ENCODE results near the gene LCLAT1.

Gene LCLAT1

GRCh38 chr2:30645081-30645744, 198.2 kb downstream of the LCLAT1 start:
- no peak for DNase-seq (ENCODE audit: low read depth)

GRCh38 chr2:30645745-30646119, 198.7 kb downstream of the LCLAT1 start:
- DNase-seq (ENCODE audit: low read depth): no peak

DNA sequence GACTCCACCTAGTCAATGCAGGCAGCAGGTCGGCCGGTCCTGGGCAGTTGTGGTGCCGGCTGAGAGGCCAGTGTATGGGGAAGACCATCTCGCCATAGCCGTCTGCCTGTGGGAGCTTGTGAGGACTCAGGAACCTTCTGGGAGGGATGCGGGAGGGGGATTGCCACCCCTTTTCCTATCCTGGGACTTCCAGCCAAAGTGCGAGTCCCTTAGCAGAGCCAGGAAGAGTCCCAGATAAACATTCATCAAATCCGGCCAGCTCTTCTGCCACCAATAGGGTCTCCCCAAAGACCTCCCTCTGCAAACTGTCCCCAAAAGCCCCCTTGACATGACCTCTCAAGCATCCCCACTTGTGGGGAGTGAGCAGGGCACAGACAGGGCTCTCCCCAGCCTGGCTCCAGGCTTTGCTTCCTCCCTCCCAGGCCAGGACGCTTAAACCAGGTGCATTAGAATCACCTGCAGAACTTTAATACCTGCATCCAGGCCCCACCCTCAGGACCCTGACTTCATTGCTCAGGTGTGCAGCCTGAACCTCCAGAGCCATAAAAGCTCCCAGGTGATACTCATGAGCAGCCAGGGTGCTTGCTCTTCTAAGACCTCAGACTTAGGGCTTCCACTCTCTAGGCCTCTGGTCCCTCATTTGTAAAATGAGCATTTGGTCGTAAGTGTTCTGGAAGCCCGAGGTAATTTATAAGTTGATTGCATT, 200.9 kb downstream of the LCLAT1 start:
- no peak for DNase-seq (ENCODE audit: low read depth)

DNA sequence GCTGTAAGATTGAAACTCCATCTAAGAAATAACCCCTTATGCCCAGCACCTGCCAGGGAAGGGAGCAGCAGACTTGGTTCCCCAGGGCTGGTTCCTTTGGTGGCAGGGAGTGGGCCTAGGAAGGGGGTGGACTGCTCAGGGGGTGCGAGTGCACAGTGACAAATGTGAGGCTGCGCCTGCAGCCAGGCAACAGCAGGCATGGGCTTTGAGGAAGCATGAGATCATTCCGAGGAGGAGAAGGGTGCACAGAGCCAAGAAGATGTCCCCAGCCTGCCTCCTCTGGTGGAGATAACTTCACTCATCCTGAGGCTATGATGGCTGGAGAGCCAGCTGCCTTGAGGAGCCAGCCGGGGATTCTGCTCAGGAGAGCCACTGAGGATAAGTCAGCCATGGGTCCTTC, 202.2 kb downstream of the LCLAT1 start:
- no peak for DNase-seq (ENCODE audit: low read depth)

DNA sequence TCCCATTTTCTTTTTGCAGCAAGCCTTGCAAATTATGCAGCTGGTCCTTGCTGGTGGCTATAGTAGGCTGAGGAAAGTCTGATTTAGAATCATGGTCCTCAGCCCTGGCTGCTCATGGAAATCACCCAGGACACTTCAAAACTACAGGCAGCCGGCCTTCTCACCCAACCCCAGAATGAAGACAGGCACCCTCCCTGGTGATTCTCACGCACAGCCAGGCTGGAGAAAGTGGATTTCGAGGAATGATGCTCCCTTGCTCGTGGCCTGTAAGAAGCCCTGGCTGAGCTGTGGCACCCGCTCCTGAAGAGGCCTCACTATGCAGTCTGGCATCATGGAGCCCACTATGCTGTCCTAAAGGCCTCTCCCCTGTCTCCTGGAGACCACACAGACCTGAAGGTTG, 202.8 kb downstream of the LCLAT1 start:
- no peak for DNase-seq (ENCODE audit: low read depth)

DNA sequence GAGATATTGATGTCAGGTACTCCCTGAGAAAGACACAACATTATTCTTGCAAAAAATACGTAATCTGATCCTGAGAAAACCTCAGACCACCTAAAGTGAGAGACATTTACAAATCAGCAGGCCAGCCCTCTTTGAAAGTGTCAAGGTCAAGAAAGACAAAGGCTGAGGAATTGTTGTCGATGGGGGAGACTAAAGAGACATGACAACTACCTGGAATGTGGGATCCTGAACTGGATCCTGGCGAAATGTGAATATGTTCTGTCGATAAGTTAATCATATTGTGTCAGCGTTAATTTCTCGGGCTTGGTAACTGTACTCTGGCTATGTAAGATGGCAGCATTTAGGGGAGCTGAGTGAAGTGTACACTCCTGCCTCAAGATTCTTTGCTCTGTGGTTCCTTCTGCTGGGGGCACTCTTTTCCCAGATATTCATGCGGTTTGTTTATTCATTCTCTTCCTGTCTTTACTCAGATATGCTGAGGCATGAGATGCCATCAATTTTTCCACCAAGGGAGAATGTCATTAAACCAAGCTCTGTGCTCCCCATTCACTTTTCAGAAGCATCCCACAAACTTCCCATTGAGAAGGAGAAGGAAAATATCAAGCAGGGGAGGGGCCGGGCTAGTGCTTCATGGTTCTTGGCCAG, 205.3 kb downstream of the LCLAT1 start:
- DNase-seq (ENCODE audit: low read depth): no peak

- DNase-seq (ENCODE audit: low read depth): no peak
These were observed 206.8 kb downstream of the LCLAT1 start for GRCh38 chr2:30653847-30654246.

DNA sequence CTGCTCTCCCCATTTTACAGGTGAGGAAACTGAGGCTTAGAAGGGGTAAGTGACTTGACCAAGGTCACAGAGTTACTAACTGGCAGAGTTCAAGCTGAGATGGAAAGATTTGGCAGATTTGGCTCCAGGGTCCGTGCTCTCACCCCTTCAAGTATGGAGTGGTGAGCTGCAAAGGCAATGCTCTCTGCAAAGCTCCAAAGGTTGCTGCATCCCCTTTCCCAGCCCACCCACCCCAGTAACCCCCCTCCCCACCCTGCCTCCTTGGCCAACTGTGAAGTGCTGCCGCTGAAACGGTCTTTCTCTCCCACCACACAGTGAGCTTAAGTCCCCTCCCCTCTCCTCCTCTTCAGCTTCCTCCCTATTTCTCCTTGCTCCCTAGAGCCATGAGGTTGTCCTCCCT, 207.4 kb downstream of the LCLAT1 start:
- no peak for DNase-seq (ENCODE audit: low read depth)

GRCh38 chr2:30655211-30655610, 208.2 kb downstream of the LCLAT1 start:
- DNase-seq (ENCODE audit: low read depth): no peak

DNA sequence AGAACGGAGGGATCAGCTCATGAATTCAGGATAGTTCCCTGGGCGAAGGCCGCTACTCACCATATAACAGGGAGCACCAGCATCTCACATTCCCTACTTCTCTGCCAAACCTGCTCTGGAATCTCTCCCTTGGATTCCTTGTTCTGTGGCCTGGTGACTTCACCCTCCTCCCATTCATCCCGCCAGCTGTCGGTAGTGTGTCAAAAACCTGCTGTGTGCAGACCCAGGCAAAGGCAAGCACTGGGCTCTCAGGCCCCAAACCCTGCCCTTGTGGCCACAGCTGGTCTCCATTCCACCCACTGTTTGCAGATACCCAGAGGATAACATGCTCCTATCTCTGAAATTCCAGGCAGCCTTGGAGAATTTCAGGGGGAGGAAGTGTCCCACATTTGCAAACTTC, 208.6 kb downstream of the LCLAT1 start:
- DNase-seq (ENCODE audit: low read depth): no peak

DNA sequence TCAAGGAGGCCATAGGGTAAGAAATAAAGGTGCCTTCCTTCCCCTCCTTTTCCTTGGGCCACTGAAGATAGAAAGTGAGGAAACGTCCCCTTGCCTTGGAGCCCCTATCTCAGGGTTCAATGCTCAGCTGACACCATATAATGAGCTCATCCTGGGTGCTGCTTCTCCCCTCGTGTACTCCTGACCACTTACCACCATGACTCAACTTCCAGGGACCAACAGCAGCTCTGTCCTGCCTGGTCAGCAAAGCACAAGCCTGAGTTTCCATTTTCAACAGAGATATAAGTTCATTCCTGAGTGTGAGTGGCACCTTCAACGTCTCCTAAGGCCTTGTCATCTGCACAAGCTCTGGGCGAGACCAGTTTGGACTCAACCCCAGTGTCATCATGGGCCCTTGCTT, 209.0 kb downstream of the LCLAT1 start:
- DNase-seq (ENCODE audit: low read depth): no peak

GRCh38 chr2:30661173-30662107, 214.4 kb downstream of the LCLAT1 start:
- DNase-seq (ENCODE audit: low read depth): no peak

DNA sequence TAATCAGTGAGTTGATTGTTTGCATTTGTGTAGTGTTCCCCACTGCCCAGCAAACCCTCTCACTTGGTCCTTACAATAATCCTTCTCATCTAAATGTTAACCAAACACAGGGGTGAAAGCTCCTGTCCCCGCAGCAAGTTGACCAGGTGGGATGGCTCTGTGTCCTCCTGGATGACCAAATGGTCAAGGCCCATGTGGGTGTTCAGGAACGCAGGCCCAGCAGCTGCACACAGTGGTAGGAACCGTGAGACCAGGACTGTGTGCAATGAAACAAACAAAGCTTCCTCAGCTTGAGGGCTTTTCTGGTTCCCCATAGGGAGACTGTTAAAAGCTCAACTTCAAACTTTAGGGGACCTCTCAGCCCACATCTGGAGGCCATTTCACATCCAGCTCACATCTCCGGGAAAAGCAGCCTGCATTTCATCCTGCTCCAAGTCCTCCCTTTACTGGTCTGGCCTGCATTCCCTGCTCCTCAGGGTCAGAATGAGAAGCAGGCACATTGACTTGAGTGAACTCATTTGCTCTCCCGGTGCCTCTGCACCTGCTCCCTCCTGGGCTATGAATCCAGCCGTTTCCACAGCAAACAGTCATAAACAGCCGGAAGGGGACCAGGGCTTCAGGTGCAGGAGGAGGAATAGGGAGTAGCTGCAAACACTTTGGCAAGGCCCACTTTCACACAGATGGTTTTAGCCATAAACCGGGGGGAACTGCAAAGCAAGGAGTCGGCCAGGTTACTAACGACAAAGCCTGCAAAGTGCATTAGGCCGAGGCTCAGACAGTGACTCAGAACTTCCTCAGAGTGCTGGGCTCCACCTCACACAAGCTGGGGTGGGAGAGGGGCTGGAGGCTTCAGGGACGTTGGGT, 215.5 kb downstream of the LCLAT1 start:
- no peak for DNase-seq (ENCODE audit: low read depth)

DNA sequence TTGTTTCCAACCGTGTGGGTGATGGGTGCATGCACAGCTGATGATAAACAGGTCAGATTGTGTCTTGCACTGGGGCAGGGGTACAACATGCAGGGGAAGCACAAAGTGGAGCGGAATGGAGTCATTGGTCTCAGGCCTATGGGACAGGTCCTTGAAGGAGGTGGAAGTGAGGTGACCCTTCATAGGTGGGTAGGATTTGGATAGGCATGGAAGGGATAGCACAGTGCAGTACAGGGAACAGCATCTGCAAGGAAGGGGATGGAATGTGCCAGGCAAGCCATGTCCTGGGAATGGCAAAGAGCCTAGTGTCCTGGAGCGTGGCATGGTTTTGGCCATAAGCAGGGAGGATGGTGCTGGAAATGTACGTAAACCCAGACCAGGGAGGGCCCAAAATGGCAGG, 216.3 kb downstream of the LCLAT1 start:
- no peak for DNase-seq (ENCODE audit: low read depth)

DNA sequence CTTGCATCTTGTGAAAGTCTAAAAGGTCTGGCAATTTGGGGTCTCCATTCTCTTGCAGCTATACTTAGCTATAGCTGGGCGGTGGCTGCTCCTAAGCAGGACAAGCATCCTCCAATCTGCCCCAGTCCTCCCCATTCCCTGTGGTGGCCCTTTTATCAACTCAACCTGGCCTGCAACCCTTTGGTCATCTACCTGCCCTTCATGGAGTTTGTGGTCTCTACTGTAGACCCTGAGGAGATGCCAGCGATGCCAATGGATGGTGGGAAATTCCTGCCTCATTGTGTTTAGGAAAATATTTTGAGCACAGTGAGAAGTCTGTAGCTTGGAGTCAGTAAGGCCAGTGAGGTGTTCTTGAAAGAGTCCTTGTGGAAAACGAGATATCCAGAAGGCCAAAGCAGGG, 216.8 kb downstream of the LCLAT1 start:
- no peak for DNase-seq (ENCODE audit: low read depth)

DNA sequence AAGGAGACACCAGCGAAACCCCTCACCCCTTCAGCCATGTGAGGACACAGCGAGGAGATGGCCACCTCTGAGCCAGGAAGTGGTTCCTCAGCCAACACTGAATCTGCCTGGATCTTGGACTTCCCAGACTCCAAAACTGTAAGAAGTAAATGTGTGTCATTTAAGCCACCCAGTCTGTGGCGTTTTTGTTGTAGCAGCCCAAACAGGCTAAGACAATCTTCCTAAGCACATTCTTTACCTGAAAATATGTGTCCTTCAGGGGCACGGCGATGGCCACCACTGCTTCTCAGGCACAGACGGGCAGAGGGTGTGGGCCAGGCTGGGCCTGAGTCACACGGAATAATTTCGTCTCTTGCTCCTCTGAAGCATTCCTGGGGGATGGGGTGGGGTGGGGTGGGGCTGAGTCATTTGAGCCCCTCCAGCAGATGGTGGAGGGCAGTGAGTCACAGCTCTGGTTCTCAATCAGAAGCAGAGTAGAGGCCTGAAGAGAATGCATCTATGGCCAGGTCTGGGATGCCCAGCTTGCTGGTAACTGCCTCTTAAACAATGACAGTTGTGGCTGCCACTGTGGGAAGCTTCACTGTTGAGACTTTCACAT, 217.8 kb downstream of the LCLAT1 start:
- DNase-seq (ENCODE audit: low read depth): no peak

GRCh38 chr2:30665761-30666265, 218.8 kb downstream of the LCLAT1 start:
- DNase-seq (ENCODE audit: low read depth): no peak

- no peak for DNase-seq (ENCODE audit: low read depth)
These were observed 219.3 kb downstream of the LCLAT1 start for GRCh38 chr2:30666266-30666874.

GRCh38 chr2:30670453-30670852, 223.4 kb downstream of the LCLAT1 start:
- DNase-seq (ENCODE audit: low read depth): no peak

DNA sequence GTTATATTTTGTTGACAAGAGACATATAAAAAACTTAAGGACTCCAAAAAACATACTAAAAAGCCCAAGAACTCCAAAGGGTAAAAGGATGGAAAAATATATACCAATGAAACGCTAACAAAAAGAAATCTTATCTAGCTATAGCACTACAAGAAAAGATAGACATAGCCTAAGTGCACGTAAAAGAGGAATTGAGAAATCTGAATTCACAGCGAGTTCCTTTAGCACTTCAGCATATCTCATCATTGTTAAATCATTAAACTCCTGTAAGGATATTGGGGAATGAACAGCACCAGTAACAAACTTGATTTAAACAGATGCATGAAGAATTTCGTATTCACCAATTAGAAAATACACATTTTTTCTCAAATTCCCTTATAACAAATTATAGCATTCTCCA, 226.1 kb downstream of the LCLAT1 start:
- DNase-seq (ENCODE audit: low read depth): no peak

Measured in activated T-helper 9 cell treated with anti-CD3 and anti-CD28 coated beads, Interleukin-2, amount 50 U/mL, for 16 hours (primary cell).